NCI-H1092 treated with DMSO at 0.1 percent for 48 hours (cell line): ENCODE measurements around the gene MINK1.

Source experiments
- DNase-seq: peaks from one replicate; lab custom pipeline; 2025; lab: John Stamatoyannopoulos, UW

MINK1 gene

GRCh38 chr17:4933646-4934045 is 100.5 kb downstream of the MINK1 start:
- DNase-seq, result no peak

GRCh38 chr17:4934173-4934979 is 101.2 kb downstream of the MINK1 start:
- DNase-seq, result no peak

- DNase-seq, result no peak
Observed at GRCh38 chr17:4935650-4936049, 102.5 kb downstream of the MINK1 start.

DNA sequence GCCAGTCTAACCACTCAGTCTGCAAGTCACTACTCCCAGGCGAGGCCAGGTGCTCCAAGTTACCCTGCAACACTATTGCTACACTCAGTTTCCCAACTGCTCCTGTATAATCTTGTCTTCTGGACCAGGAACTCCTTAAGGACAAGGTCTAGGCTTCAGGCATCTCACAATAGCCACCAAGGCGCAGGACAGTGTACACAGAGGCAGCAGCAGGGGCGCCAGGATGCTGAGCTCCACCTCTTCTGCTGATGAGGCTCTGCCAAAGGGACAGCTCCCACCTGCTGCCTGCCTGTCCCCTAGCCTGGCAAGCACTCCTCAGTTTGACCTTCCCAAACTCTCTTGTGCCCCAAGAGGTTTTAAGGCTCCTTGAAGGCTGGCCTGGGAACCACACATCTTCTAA is 103.3 kb downstream of the MINK1 start:
- no peak for DNase-seq

DNA sequence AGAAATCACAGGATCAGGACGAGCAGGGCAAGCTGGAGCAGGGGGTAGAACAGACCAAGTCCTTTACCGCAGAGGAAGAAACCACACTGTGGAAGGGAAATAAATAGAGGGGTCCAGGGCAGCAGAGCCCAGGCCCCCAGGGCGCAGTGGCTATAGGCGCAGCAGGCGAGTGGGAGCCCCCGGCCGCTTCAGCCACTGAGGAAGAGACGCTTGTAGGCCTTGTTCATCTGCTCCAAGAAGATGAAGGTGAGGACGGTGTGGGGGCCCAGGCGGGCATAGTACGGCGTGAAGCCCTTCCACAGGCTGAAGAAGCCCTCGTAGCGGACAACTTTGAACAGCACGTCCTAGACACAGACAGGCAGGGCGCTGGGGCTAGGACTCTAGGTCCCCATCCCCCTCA is 104.4 kb downstream of the MINK1 start:
- DNase-seq, result no peak

- no peak for DNase-seq
Observed at GRCh38 chr17:4938069-4938491, 104.9 kb downstream of the MINK1 start.

- DNase-seq, result no peak
Observed at GRCh38 chr17:4938688-4939545, 105.8 kb downstream of the MINK1 start.

GRCh38 chr17:4939546-4939795 is 106.3 kb downstream of the MINK1 start:
- no peak for DNase-seq

GRCh38 chr17:4939796-4940554 is 106.8 kb downstream of the MINK1 start, which contains the start of the genes RNF167 and SLC25A11:
RNF167 (plus strand) TSS chr17:4940268; CDS start chr17:4940910, 642 bp downstream.
SLC25A11 (minus strand) TSS chr17:4940046; CDS start chr17:4939910, 136 bp downstream.
- peak; percentile 98 for DNase-seq

DNA sequence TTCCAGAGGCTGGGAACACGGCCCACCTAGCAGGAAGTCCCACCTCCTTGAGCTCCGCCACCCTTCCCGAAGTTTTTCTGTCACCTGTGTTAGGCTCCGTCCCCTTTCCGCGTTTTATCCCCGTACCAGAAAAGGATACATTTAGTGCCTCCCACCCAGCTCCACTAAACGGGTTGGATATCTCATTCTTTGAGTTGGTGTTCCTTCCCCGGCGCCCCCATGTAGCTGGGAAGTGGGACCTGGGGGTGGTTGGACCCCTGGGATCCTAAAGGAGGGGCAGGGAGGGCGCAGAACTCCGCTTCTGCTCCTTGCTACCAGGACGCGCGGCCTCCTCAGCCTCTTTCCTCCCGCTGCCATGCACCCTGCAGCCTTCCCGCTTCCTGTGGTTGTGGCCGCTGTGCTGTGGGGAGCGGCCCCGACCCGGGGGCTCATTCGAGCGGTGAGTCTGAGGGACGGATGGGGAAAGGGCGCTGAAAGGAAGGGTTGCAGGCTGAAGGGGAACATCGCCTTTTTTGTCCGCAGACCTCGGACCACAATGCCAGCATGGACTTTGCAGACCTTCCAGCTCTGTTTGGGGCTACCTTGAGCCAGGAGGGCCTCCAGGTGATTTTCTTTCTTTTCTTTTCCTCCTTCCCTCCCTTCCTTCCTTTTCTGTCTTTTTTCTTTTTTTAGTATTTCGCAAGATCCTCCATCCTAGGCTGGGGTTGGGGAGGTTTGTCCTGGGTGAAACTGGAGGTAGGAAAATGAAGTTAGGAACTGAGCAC is 107.6 kb downstream of the MINK1 start:
- DNase-seq, result no peak

- no peak for DNase-seq
Observed at GRCh38 chr17:4941319-4941610, 108.1 kb downstream of the MINK1 start.

- no peak for DNase-seq
Observed at GRCh38 chr17:4942760-4943508, 109.8 kb downstream of the MINK1 start.

DNA sequence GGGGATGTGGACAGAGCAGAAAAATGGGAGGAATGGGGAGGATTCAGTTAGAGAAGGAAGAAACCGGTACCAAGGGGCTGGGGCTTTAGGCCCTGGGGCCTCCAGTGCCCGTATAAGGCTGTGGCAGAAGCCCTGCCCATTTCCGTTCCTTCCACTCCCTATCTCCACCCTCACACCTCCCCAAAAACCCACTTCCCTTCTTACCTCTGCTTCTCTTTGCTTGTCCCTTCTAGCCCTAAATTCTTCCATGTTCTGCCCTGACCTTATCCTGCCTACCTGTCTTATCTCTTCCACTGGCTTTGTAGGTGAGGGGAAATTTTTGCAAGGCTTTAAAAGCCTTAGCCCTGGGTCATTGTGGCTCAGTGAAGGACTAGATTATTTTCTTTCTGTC is 111.0 kb downstream of the MINK1 start:
- DNase-seq, result no peak

DNA sequence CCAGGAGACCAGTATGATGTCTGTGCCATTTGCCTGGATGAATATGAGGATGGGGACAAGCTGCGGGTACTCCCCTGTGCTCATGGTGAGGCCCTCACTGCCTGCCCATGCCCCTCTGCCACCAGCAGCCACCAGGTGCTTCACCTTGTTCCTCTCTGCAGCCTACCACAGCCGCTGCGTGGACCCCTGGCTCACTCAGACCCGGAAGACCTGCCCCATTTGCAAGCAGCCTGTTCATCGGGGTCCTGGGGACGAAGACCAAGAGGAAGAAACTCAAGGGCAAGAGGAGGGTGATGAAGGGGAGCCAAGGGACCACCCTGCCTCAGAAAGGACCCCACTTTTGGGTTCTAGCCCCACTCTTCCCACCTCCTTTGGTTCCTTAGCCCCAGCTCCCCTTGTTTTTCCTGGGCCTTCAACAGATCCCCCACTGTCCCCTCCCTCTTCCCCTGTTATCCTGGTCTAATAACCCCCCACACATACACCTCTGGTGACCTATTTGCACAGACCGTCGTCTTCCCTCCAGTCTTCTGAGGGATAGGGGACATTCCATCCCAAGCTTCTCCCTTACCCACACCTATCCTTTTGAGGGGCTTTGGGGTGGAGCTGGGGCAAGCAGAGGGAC is 111.5 kb downstream of the MINK1 start:
- no peak for DNase-seq

DNA sequence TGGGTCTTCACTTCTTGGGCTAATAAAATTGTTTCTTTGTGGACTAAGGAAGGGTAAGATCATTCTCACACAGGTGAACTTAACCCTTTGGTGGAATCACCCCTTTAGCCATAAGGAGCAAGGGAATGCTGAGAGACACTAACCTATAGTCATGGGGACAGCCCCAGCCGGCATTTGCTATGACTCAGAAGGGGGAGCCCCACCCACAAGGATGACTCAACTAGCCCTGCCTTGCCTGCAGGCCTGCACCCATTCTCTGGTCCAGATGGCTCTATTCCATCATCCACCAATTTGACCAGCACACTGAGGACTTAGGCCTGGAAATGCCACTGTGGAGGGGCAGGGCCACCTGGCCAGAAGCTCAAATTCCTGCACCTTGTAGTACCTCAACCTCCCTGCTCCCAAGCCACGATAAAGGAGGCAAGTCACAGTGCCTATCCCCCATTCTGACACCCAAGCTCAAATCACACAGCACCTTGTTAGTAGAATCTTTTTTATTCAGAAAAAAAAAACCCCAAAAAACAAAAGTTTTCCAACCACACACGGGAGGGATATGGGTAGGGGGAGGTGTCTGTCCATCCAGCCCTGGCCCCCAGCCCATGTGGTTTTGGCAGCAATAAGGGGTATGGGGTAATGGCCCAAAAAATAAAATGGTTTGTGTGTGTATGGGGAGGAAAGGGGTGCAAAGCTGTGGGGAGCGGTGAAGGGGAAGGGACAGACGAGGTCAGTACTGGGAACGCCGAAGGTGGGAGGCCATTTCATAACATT is 112.2 kb downstream of the MINK1 start:
- no peak for DNase-seq

GRCh38 chr17:4945944-4946280 is 112.8 kb downstream of the MINK1 start:
- DNase-seq, result no peak

GRCh38 chr17:4946312-4946976 is 113.3 kb downstream of the MINK1 start:
- DNase-seq, result no peak

DNA sequence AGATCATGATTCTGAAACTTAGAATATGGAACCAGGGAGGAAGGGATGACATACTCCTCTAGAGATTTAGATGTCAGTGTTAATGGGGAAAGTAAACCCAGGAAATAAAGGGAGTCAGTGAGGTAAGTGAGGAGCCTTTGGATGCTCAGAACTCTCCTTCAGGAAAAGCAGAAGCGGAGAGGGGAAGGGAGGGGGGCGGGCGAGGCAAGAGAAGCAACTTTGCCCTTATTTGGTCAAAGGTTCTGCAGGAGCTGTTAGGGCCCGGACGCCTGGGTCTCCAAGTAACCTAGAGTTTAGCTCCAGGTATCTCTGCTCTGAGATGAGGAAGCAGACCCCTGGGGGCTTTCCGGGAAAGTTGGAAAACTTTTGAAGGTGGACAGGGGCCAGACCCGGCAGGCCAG is 113.9 kb downstream of the MINK1 start:
- no peak for DNase-seq
